Raji (cell line): ENCODE data around the gene SEC24B.

Experiments
- POLR2A ChIP-seq: IDR thresholded peaks from 2 replicates; pipeline ENCODE4 v1.6.1; 2011; ENCODE audit warnings: low read depth, low read length, control low read depth; ENCODE audit not compliant: insufficient read depth

SEC24B gene

DNA sequence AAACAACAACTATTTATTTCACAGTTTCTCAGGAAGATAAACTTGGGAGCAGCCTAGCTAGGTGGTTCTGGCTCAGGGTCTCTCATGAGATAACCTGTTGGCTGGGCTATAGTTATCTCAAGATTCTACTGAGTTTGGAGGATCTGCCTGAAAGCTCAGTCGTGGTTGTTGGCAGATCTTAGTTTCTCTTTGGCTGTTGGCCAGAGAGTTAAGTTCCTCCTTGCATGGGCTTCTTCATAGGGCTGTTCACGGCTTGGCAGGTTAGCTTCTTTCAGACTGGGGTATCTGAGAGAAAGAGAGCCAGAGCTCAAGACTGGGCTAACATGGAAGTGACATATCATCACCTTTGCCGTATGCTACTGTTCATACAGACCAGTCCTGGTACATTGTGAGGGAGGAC lies 28.7 kb downstream of the SEC24B start:
- no peak for TF ChIP-seq POLR2A

GRCh38 chr4:109462802-109463201 lies 29.2 kb downstream of the SEC24B start:
- TF ChIP-seq POLR2A, result no peak

DNA sequence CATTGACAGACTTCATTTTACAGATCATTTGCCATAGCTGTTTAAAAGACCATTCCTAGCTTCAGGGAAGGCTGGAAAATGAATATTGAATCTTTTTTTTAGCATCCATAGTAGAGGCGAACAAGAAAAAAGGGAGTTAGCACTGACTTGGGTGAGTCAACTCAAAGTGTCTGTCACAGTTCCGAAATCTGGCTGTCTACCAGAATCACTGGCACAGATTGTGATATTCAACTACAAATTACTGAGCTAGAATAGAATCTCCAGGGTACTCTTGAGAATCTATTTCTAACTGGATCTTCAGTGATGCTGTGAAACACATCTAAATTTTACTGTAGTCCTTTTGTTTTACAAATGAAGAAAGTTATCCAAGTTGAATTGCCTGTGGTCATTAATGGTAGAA lies 31.5 kb downstream of the SEC24B start:
- no peak for TF ChIP-seq POLR2A

DNA sequence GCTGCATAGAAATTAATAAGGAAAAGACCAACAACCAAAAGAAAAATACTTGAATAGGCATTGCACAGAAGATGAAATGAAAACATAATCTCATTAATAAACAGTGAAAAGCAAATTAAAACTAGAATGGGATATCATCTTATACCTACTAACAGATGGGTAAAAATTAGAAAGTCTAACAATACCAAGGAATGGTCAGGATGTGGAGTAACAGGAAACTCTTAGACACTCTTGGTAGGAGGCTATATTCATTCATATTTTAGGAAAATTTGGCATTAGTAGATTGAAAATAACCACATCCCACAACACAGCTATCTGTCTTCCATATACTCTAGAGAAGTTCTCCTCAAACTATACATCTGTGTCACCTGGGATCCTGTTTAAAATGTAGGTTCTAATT lies 36.3 kb downstream of the SEC24B start:
- TF ChIP-seq POLR2A, result no peak

DNA sequence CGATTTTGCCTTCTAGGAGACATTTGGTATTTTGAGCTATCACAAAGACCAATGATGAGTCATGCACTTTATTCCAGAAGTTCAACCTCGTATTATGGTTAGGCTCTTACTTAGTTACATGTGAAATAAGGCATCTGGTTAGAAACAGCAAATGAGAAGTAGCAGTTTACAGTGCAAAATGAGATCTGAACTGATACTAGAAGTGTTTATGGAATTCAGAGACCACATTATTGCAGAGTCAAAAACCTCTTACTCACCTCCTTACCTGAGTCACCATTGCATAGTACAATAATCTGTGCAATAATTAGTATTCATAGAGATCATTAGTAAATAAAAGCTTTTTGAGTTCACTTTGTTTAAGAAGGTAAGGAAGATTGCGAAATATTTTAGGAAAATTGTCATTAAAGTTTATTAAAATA lies 38.7 kb downstream of the SEC24B start:
- TF ChIP-seq POLR2A, result no peak

- TF ChIP-seq POLR2A, result no peak
Measured at GRCh38 chr4:109473824-109474223, 40.2 kb downstream of the SEC24B start.

DNA sequence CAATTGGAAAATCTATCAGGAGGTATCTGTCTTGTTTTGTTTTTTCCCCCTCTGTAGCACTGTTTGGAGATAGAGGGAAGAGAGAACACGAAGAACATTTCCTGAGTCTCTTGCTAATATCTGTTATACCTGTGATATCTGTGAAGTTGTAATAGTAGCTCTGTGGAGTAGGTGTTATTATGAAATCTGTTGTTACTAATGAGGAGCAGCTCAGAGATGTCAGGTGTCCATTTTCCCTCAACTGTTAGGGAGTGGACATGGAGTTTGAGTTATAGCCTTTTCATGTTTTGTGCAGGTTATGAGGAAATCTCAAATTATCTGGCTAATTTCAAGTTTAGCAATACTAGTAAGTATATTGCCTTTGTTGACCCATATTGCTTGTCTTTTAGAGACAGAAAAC lies 52.4 kb downstream of the SEC24B start:
- TF ChIP-seq POLR2A, result no peak

- TF ChIP-seq POLR2A, result no peak
Measured at GRCh38 chr4:109494563-109494962, 60.9 kb downstream of the SEC24B start.

DNA sequence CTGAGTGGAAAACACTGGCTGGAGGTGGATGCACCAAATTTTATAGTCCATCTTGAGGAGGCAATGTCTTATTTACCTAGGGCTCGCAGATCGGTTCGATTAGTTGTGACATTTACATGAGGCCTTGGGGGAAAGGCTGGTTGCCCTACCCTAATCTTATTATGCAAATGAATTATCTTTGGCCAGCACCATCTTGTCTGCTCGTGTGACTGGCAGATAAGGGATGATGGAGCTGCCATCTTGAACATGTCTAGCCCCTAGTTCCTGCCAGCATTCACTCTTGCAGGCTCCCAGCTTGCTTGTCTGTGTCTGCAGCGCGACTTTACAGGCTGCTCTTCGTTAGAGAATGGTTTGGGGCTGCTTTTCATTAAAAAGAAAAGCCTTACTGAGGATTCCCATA lies 61.9 kb downstream of the SEC24B start:
- no peak for TF ChIP-seq POLR2A

DNA sequence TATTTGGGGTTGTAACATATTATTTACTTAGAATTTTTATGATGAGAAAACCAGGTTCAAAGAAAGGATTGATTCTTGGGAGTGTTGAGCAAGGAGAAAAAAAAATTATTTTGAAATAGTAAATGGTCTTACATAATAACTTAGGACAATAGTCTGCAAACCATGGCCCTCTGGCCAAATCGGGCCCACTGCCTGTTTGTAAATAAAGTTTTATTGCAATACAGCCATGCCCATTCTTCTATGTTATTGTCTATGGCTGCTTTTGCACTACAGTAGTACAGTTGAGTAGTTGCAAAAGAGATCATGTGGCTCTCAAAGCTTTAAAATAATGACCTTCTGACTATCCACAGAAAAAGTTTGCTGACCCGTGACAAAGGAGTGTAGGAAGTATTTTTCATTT lies 63.3 kb downstream of the SEC24B start:
- TF ChIP-seq POLR2A, result no peak

DNA sequence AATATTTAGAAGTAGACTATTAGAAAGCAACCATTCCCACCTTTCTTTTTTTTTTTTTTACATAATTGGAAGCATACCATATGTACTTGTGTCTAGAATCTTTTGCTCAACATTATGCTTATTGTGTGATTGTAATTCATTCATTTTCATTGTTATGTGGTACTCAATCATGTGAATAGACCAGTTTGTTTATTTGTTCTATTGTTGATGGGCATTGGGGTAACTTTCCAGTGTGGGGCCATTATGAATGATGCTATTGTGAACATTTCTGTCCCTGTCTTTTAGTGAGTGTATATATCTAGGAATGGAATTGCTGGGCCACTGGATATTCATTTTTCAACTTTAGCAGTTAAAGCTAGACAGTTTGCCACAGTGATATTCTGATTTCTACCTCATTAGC lies 63.9 kb downstream of the SEC24B start:
- no peak for TF ChIP-seq POLR2A

GRCh38 chr4:109499513-109499912 lies 65.9 kb downstream of the SEC24B start:
- TF ChIP-seq POLR2A, result no peak

- TF ChIP-seq POLR2A, result no peak
Measured at GRCh38 chr4:109506890-109507289, 73.3 kb downstream of the SEC24B start.

GRCh38 chr4:109510687-109511086 lies 77.1 kb downstream of the SEC24B start:
- TF ChIP-seq POLR2A, result no peak

GRCh38 chr4:109511414-109511813 lies 77.8 kb downstream of the SEC24B start:
- no peak for TF ChIP-seq POLR2A

GRCh38 chr4:109532182-109532581 lies 98.6 kb downstream of the SEC24B start:
- no peak for TF ChIP-seq POLR2A

DNA sequence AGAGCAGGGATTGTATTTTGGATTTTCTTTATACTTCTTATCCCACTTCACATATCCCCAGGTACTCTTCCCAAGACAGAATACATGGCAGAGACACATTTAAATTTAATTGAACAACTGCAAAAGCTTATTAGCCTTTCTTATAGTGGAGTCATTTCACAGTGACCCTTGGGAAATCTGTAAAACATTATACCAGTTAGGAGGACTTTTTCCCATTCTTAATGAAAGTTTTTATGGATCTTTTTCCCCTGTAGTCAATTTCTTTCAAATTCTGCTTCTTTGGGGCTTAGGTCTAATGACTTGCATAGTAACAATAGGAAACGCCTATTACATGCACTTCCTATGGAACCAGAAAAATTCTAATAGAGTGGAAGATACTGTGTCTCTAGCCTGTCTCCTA lies 111.8 kb downstream of the SEC24B start:
- TF ChIP-seq POLR2A, result no peak

GRCh38 chr4:109547394-109547793 lies 113.8 kb downstream of the SEC24B start:
- no peak for TF ChIP-seq POLR2A
